ENCODE data around the gene METTL2B.
"Not testable (repeated sequence)": the region's sequence is repeated elsewhere in the genome, so short reads cannot be mapped to it uniquely, and the experiment has no call there.

GRCh38 chr7:128529191-128529590 lies 52.6 kb downstream of the METTL2B start:
- not testable (repeated sequence) for TF ChIP-seq CTCF, EZH2 (IDR thresholded peaks at IDR 0.05)

All from neural progenitor cell (in vitro differentiated cells).